ENCODE measurements around the gene MEIKIN. TPM values are rescaled to one million over a fixed set of nuclear protein-coding genes. Genes with fewer than 3 reads are reported as not detected.

MEIKIN gene
- polyA plus RNA-seq, 3 donors, result not detected

- WGBS, 3 donors, result 24 to 40% (median 36%) methylated on average over 3 of the region's 3 CpGs
- H3K27ac ChIP-seq (ENCODE audit: low read depth, low read length), result no peak overlapping the region
Measured at GRCh38 chr5:131758520-131758900, 187.0 kb downstream of the MEIKIN start.

GRCh38 chr5:131757830-131758519, 187.5 kb downstream of the MEIKIN start:
- no peak overlapping the region for H3K27ac ChIP-seq (ENCODE audit: low read depth, low read length)
- 95 to 100% (median 99%) methylated on average over 1 of the region's 1 CpG for WGBS, 3 donors

Other genes with a start within 250 kb of the MEIKIN start
- 1 to 10 TPM; 3.0 to 5.6 (median 5.5) TPM for gene FNIP1, start 148.6 kb downstream of the MEIKIN start, polyA plus RNA-seq
- under 1 TPM; 0.11 to 0.64 (median 0.15) TPM for gene ACSL6, start 66.0 kb upstream of the MEIKIN start, polyA plus RNA-seq
- not detected for gene IL3, start 115.0 kb upstream of the MEIKIN start, polyA plus RNA-seq
- under 1 TPM in 1 of 3 donors, not detected in 2; 0.10 TPM for gene CSF2, start 128.1 kb upstream of the MEIKIN start, polyA plus RNA-seq

All from adipose tissue (tissue), 3 donors.